ENCODE measurements around the gene MYO18B.

GRCh38 chr22:25782831-25783230, 40.8 kb downstream of the MYO18B start:
- TF ChIP-seq RBBP5 (IDR thresholded peaks at IDR 0.05; ENCODE audit: borderline replicate concordance, low read depth, low read length): no peak
- no peak for TF ChIP-seq POLR2A (IDR thresholded peaks at IDR 0.05; ENCODE audit: control extremely low read depth in 1 of 2, low read depth in 2 of 2, low read length in 2 of 2)
- no peak for TF ChIP-seq CTCF (IDR thresholded peaks at IDR 0.05; ENCODE audit: control extremely low read depth in 1 of 3, insufficient read depth in 1 of 3, low read depth in 1 of 3, low read length in 3 of 3)
- no peak for TF ChIP-seq GTF2F1 (IDR thresholded peaks at IDR 0.05; ENCODE audit: borderline replicate concordance, low read depth, low read length)
- no peak for TF ChIP-seq EZH2 (IDR thresholded peaks at IDR 0.05; ENCODE audit: low read depth, low read length, severe bottlenecking)
- no peak for TF ChIP-seq CHD2 (IDR thresholded peaks at IDR 0.05; ENCODE audit: low read length)
- TF ChIP-seq SIX5 (IDR thresholded peaks at IDR 0.05; ENCODE audit: low read depth, low read length): no peak
- no peak for TF ChIP-seq SP1 (IDR thresholded peaks at IDR 0.05; ENCODE audit: low read depth, low read length)
- TF ChIP-seq MAX (IDR thresholded peaks at IDR 0.05): no peak
- TF ChIP-seq NRF1 (IDR thresholded peaks at IDR 0.05; ENCODE audit: low read depth, low read length): no peak
- TF ChIP-seq ATF3 (IDR thresholded peaks at IDR 0.05; ENCODE audit: insufficient read depth, low read depth, low read length): no peak
- TF ChIP-seq KDM4A (IDR thresholded peaks at IDR 0.05; ENCODE audit: low read depth, low read length, severe bottlenecking): no peak
- TF ChIP-seq POLR2AphosphoS5 (IDR thresholded peaks at IDR 0.05; ENCODE audit: low read depth, low read length): no peak
